Karpas-422 (cell line): ENCODE data around the gene FOXA3. TPM values are rescaled to one million over a fixed set of nuclear protein-coding genes. Genes with fewer than 3 reads are reported as not detected.

Experiments
- DNase-seq: peaks from one replicate; pipeline ENCODE4 v3.0.0-alpha.2; 2015
- H2AFZ ChIP-seq: fragments of 200-600 bp; sonication (generic); 2 replicates; pipeline ENCODE4 v1.6.1; 2014; ENCODE audit warnings: antibody characterized with exemption, low read length, mixed read lengths
- H3K27ac ChIP-seq: fragments of 200-600 bp; sonication (generic); 2 replicates; pipeline ENCODE4 v1.5.1; 2014; ENCODE audit warnings: mild to moderate bottlenecking, low read length, moderate library complexity
- H3K27me3 ChIP-seq: fragments of 200-600 bp; sonication (generic); 2 replicates; pipeline ENCODE4 v1.6.1; 2014; ENCODE audit warnings: low read length, mixed read lengths
- H3K36me3 ChIP-seq: fragments of 200-600 bp; sonication (generic); 2 replicates; pipeline ENCODE4 v1.6.1; 2014; ENCODE audit warnings: low read length, mixed read lengths; ENCODE audit not compliant: insufficient read depth
- H3K4me1 ChIP-seq: fragments of 200-600 bp; sonication (generic); 2 replicates; pipeline ENCODE4 v1.6.1; 2014; ENCODE audit warnings: mild to moderate bottlenecking, low read length, mixed read lengths
- H3K4me2 ChIP-seq: fragments of 200-600 bp; sonication (generic); 2 replicates; pipeline ENCODE4 v1.6.1; 2014; ENCODE audit warnings: low read length, low read depth, mild to moderate bottlenecking; ENCODE audit not compliant: poor library complexity, severe bottlenecking
- H3K4me3 ChIP-seq: fragments of 200-600 bp; sonication (generic); 2 replicates; pipeline ENCODE4 v1.5.1; 2014; ENCODE audit warnings: mild to moderate bottlenecking, antibody characterized with exemption, low read length, mixed read lengths
- H3K79me2 ChIP-seq: fragments of 200-600 bp; sonication (generic); 2 replicates; pipeline ENCODE4 v1.6.1; 2014; ENCODE audit warnings: mild to moderate bottlenecking, low read length, mixed read lengths
- H3K9ac ChIP-seq: fragments of 200-600 bp; sonication (generic); 2 replicates; pipeline ENCODE4 v1.6.0; 2014; ENCODE audit warnings: low read length
- H3K9me2 ChIP-seq: fragments of 200-600 bp; sonication (generic), shearing (Covaris generic); replicated peaks from 2 replicates; pipeline ENCODE4 v1.6.0; 2014; ENCODE audit warnings: mild to moderate bottlenecking, low read length, moderate library complexity; ENCODE audit not compliant: insufficient read depth
- H3K9me3 ChIP-seq: fragments of 300-700, 200-600 bp; sonication (generic); 2 replicates; pipeline ENCODE4 v1.6.1; 2014; ENCODE audit warnings: low read length, mixed read lengths
- H4K20me1 ChIP-seq: fragments of 200-600 bp; sonication (generic); 2 replicates; pipeline ENCODE4 v1.6.1; 2014; ENCODE audit warnings: mild to moderate bottlenecking, antibody characterized with exemption, low read length, low read depth; ENCODE audit not compliant: insufficient read depth
- total RNA-seq: library from RNA; depleted of rRNA; stranded (reverse); fragments of >200 nt; shearing (Covaris generic); gene quantifications from 2 replicates; pipeline ENCODE4 v1.2.3, GENCODE V29; 2014; ENCODE audit warnings: low replicate concordance

The FOXA3 gene
- total RNA-seq, 1 experiment from 2014 or later, result not detected

DNA sequence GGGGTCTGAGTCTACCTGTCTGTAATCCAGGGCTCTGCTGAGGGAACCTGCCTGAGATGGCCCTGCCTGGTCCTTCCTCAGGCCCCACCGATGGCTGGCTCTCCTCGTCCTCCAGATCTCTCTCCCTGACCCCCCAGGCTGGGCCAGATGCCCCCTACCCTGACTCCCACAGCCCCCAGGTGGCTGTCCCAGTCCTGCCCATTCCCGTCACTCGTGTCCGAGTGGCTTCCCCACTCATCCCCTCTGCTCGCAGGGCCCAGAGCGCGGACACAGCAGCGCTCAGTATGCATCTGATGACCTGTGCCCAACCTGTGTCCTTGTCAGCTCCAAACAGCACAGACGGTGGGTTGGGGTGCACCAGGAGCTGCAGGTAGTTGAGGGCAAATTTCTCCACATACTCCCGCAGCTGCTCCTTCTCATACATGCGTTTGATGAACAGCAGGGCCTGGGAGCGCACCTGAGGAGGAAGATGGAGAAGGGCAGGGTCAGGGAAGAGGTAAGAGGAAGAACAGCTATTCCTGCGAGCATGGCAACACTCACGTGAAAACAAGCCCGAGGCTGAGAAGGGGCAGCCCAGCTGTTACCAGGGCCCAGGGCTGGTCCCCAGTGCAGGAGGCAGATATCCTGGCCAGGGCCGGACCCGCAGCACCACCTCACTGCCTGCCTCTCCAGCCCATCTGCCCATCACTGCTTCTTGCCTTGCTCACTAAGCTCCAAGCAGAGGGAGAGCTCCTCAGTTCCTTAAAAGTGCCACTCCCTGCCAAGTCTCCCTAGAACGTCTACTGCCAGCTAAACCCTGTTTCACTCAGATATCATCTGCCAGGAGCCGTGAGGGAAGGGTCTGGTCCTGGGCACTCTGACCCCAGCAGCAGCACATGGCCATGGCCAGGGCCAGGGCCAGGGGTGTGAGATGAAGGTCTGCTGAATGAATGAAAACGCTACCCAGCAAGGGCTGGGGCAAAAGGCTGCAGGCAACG is 37.9 kb upstream of the FOXA3 start:
- no peak overlapping the region for H2AFZ ChIP-seq
- no peaks in the 10 kb centered on the region for H3K27me3 ChIP-seq
- no peak overlapping the region for H3K4me3 ChIP-seq
- peaks cover 9% of the 10 kb centered on the region; the same call in 1 of the 2 replicates for H3K36me3 ChIP-seq
- H3K4me1 ChIP-seq, result no peaks in the 10 kb centered on the region
- no peak overlapping the region for H3K4me2 ChIP-seq
- H3K27ac ChIP-seq, result no peak overlapping the region
- DNase-seq, result no peak
- no peaks in the 10 kb centered on the region for H3K79me2 ChIP-seq
- H3K9me2 ChIP-seq, result no peaks in the 10 kb centered on the region
- H3K9ac ChIP-seq, result no peak overlapping the region
- H3K9me3 ChIP-seq, result no peaks in the 10 kb centered on the region
- no peaks in the 10 kb centered on the region for H4K20me1 ChIP-seq

GRCh38 chr19:45826934-45827333 is 37.2 kb upstream of the FOXA3 start:
- no peak overlapping the region for H2AFZ ChIP-seq
- no peak overlapping the region for H3K4me3 ChIP-seq
- H3K27ac ChIP-seq, result no peak overlapping the region
- H3K9ac ChIP-seq, result no peak overlapping the region
- H3K4me1 ChIP-seq, result no peaks in the 10 kb centered on the region
- no peaks in the 10 kb centered on the region for H3K79me2 ChIP-seq
- no peaks in the 10 kb centered on the region for H3K27me3 ChIP-seq
- H4K20me1 ChIP-seq, result no peaks in the 10 kb centered on the region
- no peaks in the 10 kb centered on the region for H3K9me3 ChIP-seq
- no peak overlapping the region for H3K4me2 ChIP-seq
- no peak for DNase-seq
- H3K36me3 ChIP-seq, result peaks cover 9% of the 10 kb centered on the region; the same call in 1 of the 2 replicates
- no peaks in the 10 kb centered on the region for H3K9me2 ChIP-seq

DNA sequence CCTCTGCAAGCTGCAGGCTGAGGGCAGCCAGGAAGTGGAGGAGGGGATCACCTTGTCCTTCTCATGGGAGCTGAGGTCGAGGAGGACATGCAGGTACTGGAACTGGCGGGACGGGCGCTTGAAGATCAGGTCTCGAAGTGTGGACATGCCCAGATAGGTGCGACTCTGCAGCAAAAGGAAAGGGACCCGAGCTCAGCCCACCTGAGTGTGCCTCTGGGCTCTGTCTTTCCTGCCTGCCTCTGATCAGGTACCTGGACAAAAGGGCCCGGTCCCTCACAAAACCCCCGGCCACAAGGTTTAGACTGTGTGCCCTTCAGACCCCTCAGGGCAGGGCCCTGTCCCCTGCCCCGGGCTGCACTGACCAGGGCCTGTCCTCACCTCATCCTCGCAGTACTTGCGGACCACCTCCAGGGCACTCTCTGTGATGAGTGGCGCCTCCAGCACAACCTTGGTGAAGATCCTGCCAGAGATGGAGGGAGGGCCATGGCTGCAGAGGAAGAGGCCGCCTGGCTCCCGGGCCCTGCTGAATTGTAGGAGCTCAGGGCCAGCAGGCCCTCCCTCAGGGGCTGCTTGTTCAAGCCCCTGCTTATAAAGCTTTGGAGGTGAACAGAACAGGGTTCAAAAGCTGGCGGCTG is 36.5 kb upstream of the FOXA3 start:
- Histone ChIP-seq H3K9me2 (no peaks in the 10 kb centered on the region), H3K9ac (no peak overlapping the region), H3K4me3 (no peak overlapping the region), H3K36me3 (peaks cover 13% of the 10 kb centered on the region; the same call in 1 of the 2 replicates), H3K27me3 (no peaks in the 10 kb centered on the region), H3K79me2 (no peaks in the 10 kb centered on the region), H4K20me1 (no peaks in the 10 kb centered on the region), H3K4me1 (no peaks in the 10 kb centered on the region), H3K27ac (no peak overlapping the region), H2AFZ (no peak overlapping the region), H3K9me3 (no peaks in the 10 kb centered on the region), H3K4me2 (no peak overlapping the region)
- no peak for DNase-seq

- Histone ChIP-seq H3K4me2 (no peak overlapping the region), H3K27ac (no peak overlapping the region), H3K4me3 (no peak overlapping the region), H4K20me1 (no peaks in the 10 kb centered on the region), H3K9ac (no peak overlapping the region), H3K79me2 (no peaks in the 10 kb centered on the region), H3K4me1 (no peaks in the 10 kb centered on the region), H2AFZ (no peak overlapping the region), H3K27me3 (no peaks in the 10 kb centered on the region), H3K9me3 (no peaks in the 10 kb centered on the region), H3K9me2 (no peaks in the 10 kb centered on the region), H3K36me3 (peaks cover 8% of the 10 kb centered on the region; the same call in 1 of the 2 replicates)
- DNase-seq, result no peak
Measured at GRCh38 chr19:45828523-45828922, 35.6 kb upstream of the FOXA3 start.

- H3K9me3 ChIP-seq, result no peaks in the 10 kb centered on the region
- H3K9ac ChIP-seq, result no peak overlapping the region
- H3K79me2 ChIP-seq, result no peaks in the 10 kb centered on the region
- no peaks in the 10 kb centered on the region for H3K9me2 ChIP-seq
- no peak for DNase-seq
- no peak overlapping the region for H3K4me2 ChIP-seq
- H3K36me3 ChIP-seq, result peaks cover 8% of the 10 kb centered on the region; the same call in 1 of the 2 replicates
- no peaks in the 10 kb centered on the region for H3K27me3 ChIP-seq
- no peak overlapping the region for H3K4me3 ChIP-seq
- H2AFZ ChIP-seq, result no peak overlapping the region
- H3K27ac ChIP-seq, result no peak overlapping the region
- H3K4me1 ChIP-seq, result no peaks in the 10 kb centered on the region
- H4K20me1 ChIP-seq, result no peaks in the 10 kb centered on the region
Measured at GRCh38 chr19:45828945-45829344, 35.2 kb upstream of the FOXA3 start.

DNA sequence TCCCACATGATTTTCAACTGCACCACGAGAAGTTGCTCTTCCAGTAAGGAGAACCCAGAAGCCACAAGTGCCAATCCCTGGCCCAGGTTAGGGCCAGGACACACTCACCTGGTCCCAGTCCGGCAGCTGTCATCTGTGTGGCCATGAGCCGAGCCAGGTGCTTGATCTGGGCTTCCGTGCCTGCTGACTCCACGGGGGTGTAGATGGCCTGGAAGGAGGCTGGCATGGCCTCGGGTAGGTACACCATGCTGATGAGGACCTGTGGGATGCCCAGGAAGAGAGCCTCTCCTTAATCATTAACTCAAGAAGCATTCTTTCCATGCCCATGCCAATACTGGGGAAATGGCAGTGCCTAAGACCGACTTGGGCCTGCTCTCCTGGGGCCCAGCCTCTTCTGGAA is 29.2 kb upstream of the FOXA3 start:
- H3K27ac ChIP-seq, result no peak overlapping the region
- H3K4me2 ChIP-seq, result no peak overlapping the region
- no peak for DNase-seq
- H3K36me3 ChIP-seq, result peaks cover 45% of the 10 kb centered on the region
- H3K4me1 ChIP-seq, result no peaks in the 10 kb centered on the region
- H3K9me2 ChIP-seq, result no peaks in the 10 kb centered on the region
- H3K27me3 ChIP-seq, result no peaks in the 10 kb centered on the region
- H3K4me3 ChIP-seq, result no peak overlapping the region
- H3K9ac ChIP-seq, result no peak overlapping the region
- no peak overlapping the region for H2AFZ ChIP-seq
- no peaks in the 10 kb centered on the region for H3K9me3 ChIP-seq
- H3K79me2 ChIP-seq, result no peaks in the 10 kb centered on the region
- H4K20me1 ChIP-seq, result no peaks in the 10 kb centered on the region

DNA sequence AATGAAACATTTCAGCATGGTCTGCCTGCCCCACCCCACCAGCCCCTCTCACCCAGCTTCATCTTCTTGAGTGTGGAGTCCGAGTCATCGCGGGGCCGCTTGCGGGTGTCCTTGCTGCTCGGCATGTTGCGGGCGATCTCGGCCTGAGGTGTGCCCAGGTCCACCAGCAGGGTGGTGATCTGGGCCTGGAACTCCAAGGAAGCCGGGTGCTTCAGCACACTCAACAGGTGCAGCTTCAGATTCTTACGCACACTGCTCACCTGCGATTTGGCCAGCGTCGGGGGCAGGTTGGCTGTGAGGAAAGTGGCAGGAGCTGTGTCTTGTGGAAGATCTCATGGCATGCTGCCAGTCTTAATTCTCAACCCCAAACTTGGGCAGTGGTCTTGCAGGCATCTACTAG is 21.9 kb upstream of the FOXA3 start:
- H3K4me3 ChIP-seq, result no peak overlapping the region
- no peaks in the 10 kb centered on the region for H3K27me3 ChIP-seq
- H3K9me2 ChIP-seq, result no peaks in the 10 kb centered on the region
- no peaks in the 10 kb centered on the region for H3K79me2 ChIP-seq
- H4K20me1 ChIP-seq, result no peaks in the 10 kb centered on the region
- peaks cover 59% of the 10 kb centered on the region for H3K36me3 ChIP-seq
- no peak overlapping the region for H2AFZ ChIP-seq
- H3K9me3 ChIP-seq, result no peaks in the 10 kb centered on the region
- no peak overlapping the region for H3K27ac ChIP-seq
- no peak for DNase-seq
- H3K9ac ChIP-seq, result no peak overlapping the region
- no peak overlapping the region for H3K4me2 ChIP-seq
- no peaks in the 10 kb centered on the region for H3K4me1 ChIP-seq

DNA sequence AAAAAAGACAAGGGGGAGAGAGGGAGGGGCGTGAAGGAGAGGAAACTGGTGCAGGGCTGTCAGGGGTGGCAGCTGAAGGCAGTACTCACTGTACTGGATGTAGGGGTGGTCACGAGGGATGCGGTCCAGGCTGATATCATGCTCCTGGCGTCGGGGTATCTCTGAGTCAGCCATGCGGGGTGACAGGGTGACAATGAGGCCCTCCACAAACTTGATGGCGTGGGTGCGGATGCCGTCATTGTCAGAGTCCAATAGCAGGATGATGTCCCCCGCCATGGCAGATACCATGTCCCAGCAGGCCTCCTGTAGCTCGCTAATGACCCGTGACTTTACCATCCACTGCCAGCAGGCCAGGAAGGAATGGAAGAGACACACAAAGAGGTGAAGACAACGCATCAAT is 16.5 kb upstream of the FOXA3 start:
- no peaks in the 10 kb centered on the region for H3K27me3 ChIP-seq
- no peak overlapping the region for H3K4me2 ChIP-seq
- H3K4me1 ChIP-seq, result no peaks in the 10 kb centered on the region
- no peak overlapping the region for H3K9ac ChIP-seq
- no peaks in the 10 kb centered on the region for H3K9me2 ChIP-seq
- no peak overlapping the region for H2AFZ ChIP-seq
- no peak overlapping the region for H3K27ac ChIP-seq
- no peaks in the 10 kb centered on the region for H3K79me2 ChIP-seq
- no peaks in the 10 kb centered on the region for H4K20me1 ChIP-seq
- no peak for DNase-seq
- H3K9me3 ChIP-seq, result no peaks in the 10 kb centered on the region
- H3K4me3 ChIP-seq, result no peak overlapping the region
- H3K36me3 ChIP-seq, result peaks cover 49% of the 10 kb centered on the region
